ENCODE measurements around the gene CEACAM18.

The CEACAM18 gene

GRCh38 chr19:51469162-51469561 lies 9.2 kb upstream of the CEACAM18 start:
- no peak for TF ChIP-seq CTCF (IDR thresholded peaks at IDR 0.05; ENCODE audit: low read depth, low read length, missing control alignments)
- H3K4me3 ChIP-seq (ENCODE audit: low read depth, low read length) = no peak overlapping the region
- no peak for DNase-seq (ENCODE audit: low read depth)

- DNase-seq (ENCODE audit: low read depth) = no peak
- TF ChIP-seq CTCF (IDR thresholded peaks at IDR 0.05; ENCODE audit: low read depth, low read length, missing control alignments) = no peak
- H3K4me3 ChIP-seq (ENCODE audit: low read depth, low read length) = no peak overlapping the region
These were observed 8.7 kb upstream of the CEACAM18 start for GRCh38 chr19:51469629-51470028.

GRCh38 chr19:51470966-51471365 lies 7.4 kb upstream of the CEACAM18 start:
- DNase-seq (ENCODE audit: low read depth) = no peak
- no peak for TF ChIP-seq CTCF (IDR thresholded peaks at IDR 0.05; ENCODE audit: low read depth, low read length, missing control alignments)
- H3K4me3 ChIP-seq (ENCODE audit: low read depth, low read length) = no peak overlapping the region

- DNase-seq (ENCODE audit: low read depth) = no peak
- H3K4me3 ChIP-seq (ENCODE audit: low read depth, low read length) = no peak overlapping the region
- no peak for TF ChIP-seq CTCF (IDR thresholded peaks at IDR 0.05; ENCODE audit: low read depth, low read length, missing control alignments)
These were observed 6.8 kb upstream of the CEACAM18 start for GRCh38 chr19:51471527-51471926.

GRCh38 chr19:51472607-51473006 lies 5.7 kb upstream of the CEACAM18 start:
- no peak overlapping the region for H3K4me3 ChIP-seq (ENCODE audit: low read depth, low read length)
- no peak for DNase-seq (ENCODE audit: low read depth)
- TF ChIP-seq CTCF (IDR thresholded peaks at IDR 0.05; ENCODE audit: low read depth, low read length, missing control alignments) = no peak

- H3K4me3 ChIP-seq (ENCODE audit: low read depth, low read length) = no peak overlapping the region
- peak; percentile 31 for DNase-seq (ENCODE audit: low read depth)
- TF ChIP-seq CTCF (IDR thresholded peaks at IDR 0.05; ENCODE audit: low read depth, low read length, missing control alignments) = peak; percentile 87
These were observed 5.2 kb upstream of the CEACAM18 start for GRCh38 chr19:51473009-51473707.

GRCh38 chr19:51476164-51476563 lies 2.2 kb upstream of the CEACAM18 start:
- no peak overlapping the region for H3K4me3 ChIP-seq (ENCODE audit: low read depth, low read length)
- TF ChIP-seq CTCF (IDR thresholded peaks at IDR 0.05; ENCODE audit: low read depth, low read length, missing control alignments) = no peak
- DNase-seq (ENCODE audit: low read depth) = no peak

Measured in GM12864 (cell line).